Mesendoderm (in vitro differentiated cells): ENCODE measurements around the gene SGPP2.

Source experiments
- DNase-seq: peaks from one replicate; pipeline ENCODE4 v3.0.0; 2013
- H2AK5ac ChIP-seq: 2 replicates; pipeline ENCODE4 v1.6.1; 2013; ENCODE audit warnings: low read length, inconsistent platforms
- H2BK120ac ChIP-seq: 2 replicates; pipeline ENCODE4 v1.6.1; 2013; ENCODE audit warnings: low read depth, mild to moderate bottlenecking, low read length, moderate library complexity, mixed read lengths
- H2BK15ac ChIP-seq: replicated peaks from 2 replicates; pipeline ENCODE4 v1.6.1; 2013; ENCODE audit warnings: low read depth, mild to moderate bottlenecking, moderate library complexity
- H2BK5ac ChIP-seq: 2 replicates; pipeline ENCODE4 v1.6.1; 2013; ENCODE audit warnings: low read length, inconsistent platforms
- H3K18ac ChIP-seq: 2 replicates; pipeline ENCODE4 v1.6.1; 2013; ENCODE audit warnings: mild to moderate bottlenecking, low read length, mixed read lengths
- H3K23ac ChIP-seq: one replicate; pipeline ENCODE4 v1.6.1; 2013; ENCODE audit warnings: low read length
- H3K27ac ChIP-seq: 2 replicates; pipeline ENCODE4 v1.5.1; 2013; ENCODE audit warnings: low read depth, mild to moderate bottlenecking, inconsistent platforms, low read length, moderate library complexity
- H3K27me3 ChIP-seq: 2 replicates; pipeline ENCODE4 v1.6.1; 2013; ENCODE audit warnings: low read length, control low read depth, mild to moderate bottlenecking, inconsistent platforms; ENCODE audit not compliant: insufficient read depth, poor library complexity
- H3K36me3 ChIP-seq: 2 replicates; pipeline ENCODE4 v1.6.1; 2013; ENCODE audit warnings: low read length, inconsistent platforms; ENCODE audit not compliant: control insufficient read depth, insufficient read depth
- H3K4ac ChIP-seq: one replicate; pipeline ENCODE4 v1.6.1; 2013; ENCODE audit warnings: low read depth, mild to moderate bottlenecking, low read length, moderate library complexity
- H3K4me1 ChIP-seq: 2 replicates; pipeline ENCODE4 v1.6.1; 2013; ENCODE audit warnings: low read depth, low read length, inconsistent platforms; ENCODE audit not compliant: control insufficient read depth
- H3K4me2 ChIP-seq: 2 replicates; pipeline ENCODE4 v1.6.1; 2013; ENCODE audit warnings: low read length
- H3K4me3 ChIP-seq: 2 replicates; pipeline ENCODE4 v1.5.1; 2013; ENCODE audit warnings: mild to moderate bottlenecking, low read length
- H3K56ac ChIP-seq: one replicate; pipeline ENCODE4 v1.6.1; 2013; ENCODE audit warnings: low read length
- H3K79me1 ChIP-seq: 2 replicates; pipeline ENCODE4 v1.6.1; 2013; ENCODE audit warnings: low read length, inconsistent platforms
- H3K79me2 ChIP-seq: 2 replicates; pipeline ENCODE4 v1.6.1; 2013; ENCODE audit warnings: mild to moderate bottlenecking, low read length; ENCODE audit not compliant: control insufficient read depth, insufficient read depth
- H3K9ac ChIP-seq: 2 replicates; pipeline ENCODE4 v1.6.1; 2013; ENCODE audit warnings: low read length, inconsistent platforms
- H4K5ac ChIP-seq: one replicate; pipeline ENCODE4 v1.6.1; 2013; ENCODE audit warnings: low read length
- H4K8ac ChIP-seq: one replicate; pipeline ENCODE4 v1.6.1; 2013; ENCODE audit warnings: low read depth, mild to moderate bottlenecking, control low read depth, low read length, moderate library complexity
- WGBS: extraction: QIAGEN DNeasy Blood & Tissue Kit; methylation state at CpG from one replicate; pipeline ENCODE4 v1.1.7; 2013; ENCODE audit warnings: low lambda C conversion rate, missing lambda C conversion rate; ENCODE audit not compliant: insufficient coverage; ENCODE audit errors: extremely low coverage; 5-methylcytosine and 5-hydroxymethylcytosine counted together

Gene SGPP2

GRCh38 chr2:222391743-222392285, 32.5 kb upstream of the SGPP2 start:
- Histone ChIP-seq H4K8ac (no peak overlapping the region), H3K56ac (no peak overlapping the region), H4K5ac (no peak overlapping the region), H3K4me3 (no peak overlapping the region), H2AK5ac (no peak overlapping the region), H3K79me2 (no peaks in the 10 kb centered on the region), H2BK5ac (no peak overlapping the region), H3K23ac (no peak overlapping the region), H2BK120ac (no peak overlapping the region), H3K27ac (no peak overlapping the region), H3K27me3 (no peaks in the 10 kb centered on the region), H3K4ac (no peak overlapping the region), H3K18ac (no peak overlapping the region), H2BK15ac (no peak overlapping the region), H3K36me3 (no peaks in the 10 kb centered on the region), H3K4me1 (peaks cover 2% of the 10 kb centered on the region), H3K9ac (no peak overlapping the region), H3K79me1 (no peaks in the 10 kb centered on the region), H3K4me2 (no peak overlapping the region)
- WGBS = no CpG with 5 or more reads among the region's 6 CpGs
- DNase-seq = no peak

- Histone ChIP-seq H3K4me3 (no peak overlapping the region), H3K23ac (no peak overlapping the region), H3K27ac (no peak overlapping the region), H2BK5ac (no peak overlapping the region), H3K4me1 (peaks cover 2% of the 10 kb centered on the region), H4K8ac (no peak overlapping the region), H3K79me1 (no peaks in the 10 kb centered on the region), H2BK120ac (no peak overlapping the region), H3K4ac (no peak overlapping the region), H3K18ac (no peak overlapping the region), H3K9ac (no peak overlapping the region), H4K5ac (no peak overlapping the region), H3K56ac (no peak overlapping the region), H3K36me3 (no peaks in the 10 kb centered on the region), H3K79me2 (no peaks in the 10 kb centered on the region), H3K4me2 (no peak overlapping the region), H2AK5ac (no peak overlapping the region), H2BK15ac (no peak overlapping the region), H3K27me3 (no peaks in the 10 kb centered on the region)
- peak; percentile 42 for DNase-seq
- WGBS = no CpG with 5 or more reads among the region's 4 CpGs
Measured at GRCh38 chr2:222393733-222394267, 30.5 kb upstream of the SGPP2 start.

GRCh38 chr2:222398446-222398885, 25.9 kb upstream of the SGPP2 start:
- H4K5ac ChIP-seq = no peak overlapping the region
- H3K23ac ChIP-seq = no peak overlapping the region
- H3K18ac ChIP-seq = no peak overlapping the region
- no peaks in the 10 kb centered on the region for H3K79me1 ChIP-seq
- no peak overlapping the region for H2BK15ac ChIP-seq
- no peak overlapping the region for H3K4ac ChIP-seq
- H3K27me3 ChIP-seq = no peaks in the 10 kb centered on the region
- no peak overlapping the region for H3K27ac ChIP-seq
- H2BK120ac ChIP-seq = no peak overlapping the region
- H3K4me2 ChIP-seq = no peak overlapping the region
- no peaks in the 10 kb centered on the region for H3K36me3 ChIP-seq
- no peak overlapping the region for H2AK5ac ChIP-seq
- no peak overlapping the region for H2BK5ac ChIP-seq
- no peak overlapping the region for H4K8ac ChIP-seq
- H3K56ac ChIP-seq = no peak overlapping the region
- H3K79me2 ChIP-seq = no peaks in the 10 kb centered on the region
- H3K4me1 ChIP-seq = peaks cover 2% of the 10 kb centered on the region
- H3K9ac ChIP-seq = no peak overlapping the region
- no peak overlapping the region for H3K4me3 ChIP-seq
- no CpG with 5 or more reads among the region's 1 CpG for WGBS
- DNase-seq = no peak

GRCh38 chr2:222399038-222399783, 25.1 kb upstream of the SGPP2 start:
- Histone ChIP-seq H2BK120ac (no peak overlapping the region), H3K4ac (no peak overlapping the region), H2AK5ac (no peak overlapping the region), H3K79me1 (no peaks in the 10 kb centered on the region), H3K36me3 (no peaks in the 10 kb centered on the region), H3K4me3 (no peak overlapping the region), H3K27me3 (no peaks in the 10 kb centered on the region), H3K27ac (no peak overlapping the region), H4K8ac (no peak overlapping the region), H3K79me2 (no peaks in the 10 kb centered on the region), H2BK5ac (no peak overlapping the region), H3K18ac (no peak overlapping the region), H3K23ac (no peak overlapping the region), H2BK15ac (no peak overlapping the region), H3K56ac (no peak overlapping the region), H3K4me2 (no peak overlapping the region), H3K9ac (no peak overlapping the region), H4K5ac (no peak overlapping the region), H3K4me1 (no peaks in the 10 kb centered on the region)
- DNase-seq = peak; percentile 10
- no CpG with 5 or more reads among the region's 5 CpGs for WGBS

GRCh38 chr2:222404151-222404905, 20.0 kb upstream of the SGPP2 start:
- Histone ChIP-seq H3K27me3 (no peaks in the 10 kb centered on the region), H3K36me3 (no peaks in the 10 kb centered on the region)

More at GRCh38 chr2:222404151-222404905, 20.0 kb upstream of the SGPP2 start:
- no peak overlapping the region for H3K4me2 ChIP-seq
- no peak overlapping the region for H3K4ac ChIP-seq
- no CpG with 5 or more reads among the region's 8 CpGs for WGBS
- no peaks in the 10 kb centered on the region for H3K4me1 ChIP-seq
- H2BK15ac ChIP-seq = no peak overlapping the region
- H2AK5ac ChIP-seq = no peak overlapping the region
- no peak overlapping the region for H4K8ac ChIP-seq
- DNase-seq = no peak
- no peak overlapping the region for H3K23ac ChIP-seq
- no peak overlapping the region for H3K27ac ChIP-seq
- H3K9ac ChIP-seq = no peak overlapping the region
- no peak overlapping the region for H3K56ac ChIP-seq
- H3K18ac ChIP-seq = no peak overlapping the region
- H4K5ac ChIP-seq = no peak overlapping the region
- no peak overlapping the region for H2BK120ac ChIP-seq
- no peak overlapping the region for H3K4me3 ChIP-seq
- no peaks in the 10 kb centered on the region for H3K79me2 ChIP-seq
- no peak overlapping the region for H2BK5ac ChIP-seq
- no peaks in the 10 kb centered on the region for H3K79me1 ChIP-seq
